Stimulated activated CD8-positive, alpha-beta memory T cell treated with anti-CD3 and anti-CD28 coated beads, Interleukin-15, amount 100 ng/mL, for 1 hour (primary cell): Measurements from ENCODE around the gene GOLT1B.
"Not testable (repeated sequence)": the region's sequence is repeated elsewhere in the genome, so short reads cannot be mapped to it uniquely, and the experiment has no call there.

Experiments
- DNase-seq: peaks from one replicate; pipeline ENCODE4 v3.0.0-alpha.2; 2020; ENCODE audit warnings: low read depth

GOLT1B gene, protein sequence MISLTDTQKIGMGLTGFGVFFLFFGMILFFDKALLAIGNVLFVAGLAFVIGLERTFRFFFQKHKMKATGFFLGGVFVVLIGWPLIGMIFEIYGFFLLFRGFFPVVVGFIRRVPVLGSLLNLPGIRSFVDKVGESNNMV

DNA sequence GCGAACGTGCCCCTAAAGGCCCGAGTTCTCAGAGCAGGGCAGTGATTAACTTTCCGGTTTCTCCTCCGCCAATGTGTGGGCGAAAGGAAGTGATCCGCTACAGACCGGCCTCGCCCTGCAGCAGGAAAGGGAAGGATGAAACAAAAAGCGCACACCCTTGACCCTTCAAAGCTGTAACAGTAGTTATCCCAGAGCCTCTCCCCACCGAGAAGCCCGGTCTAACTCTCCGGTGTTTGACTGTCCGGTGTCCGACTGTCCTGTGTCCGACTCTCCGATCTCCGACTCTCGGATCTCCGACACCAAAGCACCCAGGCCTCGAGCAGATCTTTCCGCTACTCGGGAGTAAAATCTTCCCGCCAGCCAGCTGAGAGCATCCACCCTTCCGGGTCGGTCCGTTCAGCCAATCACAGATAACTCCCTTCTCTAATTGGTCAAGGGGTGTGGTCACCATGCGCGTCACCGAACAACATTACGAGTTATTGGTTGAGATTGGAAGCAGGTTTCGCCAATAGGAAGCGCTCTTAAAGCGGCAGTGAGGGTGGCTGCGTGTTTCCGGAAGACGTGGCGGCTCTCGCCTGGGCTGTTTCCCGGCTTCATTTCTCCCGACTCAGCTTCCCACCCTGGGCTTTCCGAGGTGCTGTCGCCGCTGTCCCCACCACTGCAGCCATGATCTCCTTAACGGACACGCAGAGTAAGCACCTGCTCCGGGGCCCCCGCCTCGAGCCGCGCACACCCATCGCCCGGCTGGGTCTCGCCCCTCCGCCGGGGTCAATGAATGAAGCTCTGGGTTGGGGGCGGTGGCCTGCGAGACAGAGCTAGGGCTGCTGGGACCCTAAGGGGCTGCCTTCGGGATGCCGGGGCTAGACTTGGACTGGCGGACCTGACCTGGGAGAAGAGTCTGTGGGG lies at the start of gene GOLT1B, which contains the start of gene RECQL:
GOLT1B (plus strand) TSS at position 532 of the 906 bp plus-strand sequence; CDS start at position 667, 135 bp downstream.
RECQL (minus strand) TSS at position 378 of the 906 bp plus-strand sequence. CDS start 2,065 bp downstream, outside the sequence.
- peak; percentile 79 for DNase-seq

DNA sequence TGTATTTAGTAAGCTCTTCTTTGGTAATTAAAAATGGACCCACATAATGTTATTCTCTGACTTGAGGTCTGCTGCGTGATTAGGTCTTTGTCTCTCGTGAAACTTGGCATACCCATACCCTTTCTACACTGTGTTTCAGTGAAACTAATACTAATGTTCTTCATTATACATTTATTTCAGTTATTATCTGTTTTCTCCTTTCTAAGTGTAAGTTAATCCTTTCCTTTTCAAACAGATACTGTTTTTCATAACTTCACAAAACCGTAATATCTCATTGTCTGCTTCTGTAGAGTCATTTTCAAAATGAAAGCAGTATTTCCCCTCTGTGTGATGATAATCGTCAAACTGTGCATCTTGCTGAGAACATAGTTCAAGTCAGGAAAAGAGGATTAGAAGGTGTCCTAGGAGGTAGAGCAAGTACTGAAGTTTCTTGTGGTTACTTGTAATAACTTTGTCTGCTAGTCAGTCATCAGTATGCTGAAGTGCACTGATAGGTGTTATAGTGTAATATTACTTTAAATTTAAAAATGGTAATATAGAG lies 48.2 kb upstream of the GOLT1B start:
- no peak for DNase-seq

DNA sequence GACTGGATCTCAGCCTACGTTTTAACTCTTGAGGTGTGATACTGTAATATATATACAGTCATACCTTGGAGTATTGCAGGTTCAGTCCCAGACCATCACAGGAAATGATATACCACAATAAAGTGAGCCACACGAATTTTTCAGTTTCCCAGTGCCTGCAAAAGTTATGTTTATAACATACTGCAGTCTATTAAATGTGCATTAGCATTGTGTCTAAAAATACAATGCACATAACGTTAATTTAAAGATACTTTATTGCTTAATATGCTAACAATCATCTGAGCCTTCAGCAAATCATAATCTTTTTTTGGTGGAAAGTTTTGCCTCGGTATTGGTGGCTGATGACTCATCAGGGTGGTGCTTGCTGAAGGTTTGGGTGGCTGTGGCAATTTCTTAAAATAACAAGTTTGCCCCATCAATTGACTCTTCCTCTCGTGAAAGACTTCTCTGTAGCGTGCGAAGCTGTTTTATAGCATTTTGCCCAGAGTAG lies 45.3 kb upstream of the GOLT1B start:
- no peak for DNase-seq

DNA sequence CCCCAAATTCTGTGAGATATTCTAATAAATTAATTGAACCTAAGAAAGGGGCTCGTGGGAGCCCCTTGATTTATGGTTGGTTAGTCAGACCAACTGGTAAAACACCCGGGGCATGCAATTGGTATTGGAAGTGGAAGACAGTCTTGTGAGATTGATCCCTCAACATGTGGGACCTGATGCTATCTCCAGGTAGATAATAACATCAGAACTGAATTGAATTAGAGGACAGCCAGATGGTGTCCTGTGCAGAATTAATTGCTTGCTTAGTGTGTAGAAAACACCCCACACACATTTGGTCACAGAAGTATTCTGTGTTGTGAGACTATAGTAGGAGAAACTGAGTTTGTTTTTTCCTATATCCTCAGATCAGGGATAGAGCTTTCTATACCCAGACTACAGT lies 42.1 kb upstream of the GOLT1B start:
- no peak for DNase-seq

DNA sequence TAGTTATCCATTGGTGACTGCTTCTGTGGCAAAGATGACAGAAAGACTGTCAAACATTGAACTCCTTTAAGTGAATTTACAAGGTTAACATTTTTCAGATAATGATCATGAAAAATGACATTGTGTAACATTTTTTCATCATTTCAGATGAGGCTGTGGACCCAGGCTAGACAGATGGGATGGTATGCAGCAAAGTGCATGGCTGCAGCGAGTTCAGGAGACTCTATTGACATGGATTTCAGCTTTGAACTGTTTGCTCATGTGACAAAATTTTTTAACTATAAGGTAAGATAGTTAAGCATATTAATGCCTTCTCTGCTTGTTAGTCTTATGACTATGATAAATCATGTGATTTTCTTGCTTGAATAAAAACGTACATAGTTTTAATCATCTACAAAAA lies 34.3 kb upstream of the GOLT1B start:
- not testable (repeated sequence) for DNase-seq

DNA sequence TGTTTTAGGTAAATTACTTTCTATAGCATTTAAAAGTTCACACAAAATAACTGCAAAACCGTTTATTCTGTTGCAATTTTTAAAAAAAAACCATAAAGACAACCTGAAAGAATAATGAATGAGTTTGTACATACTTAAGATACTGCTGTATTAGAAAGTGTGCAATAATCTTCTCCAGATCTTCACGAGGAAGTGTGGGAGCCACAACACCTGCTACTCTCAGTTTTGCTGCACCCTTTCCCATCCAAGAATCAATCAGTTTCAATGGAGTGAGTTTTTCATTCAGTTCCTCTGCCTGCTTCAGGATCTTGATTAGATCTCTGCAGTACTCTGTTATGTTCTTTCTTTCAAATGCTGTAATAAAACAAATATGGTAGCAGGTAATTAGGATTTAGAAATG lies 30.3 kb upstream of the GOLT1B start:
- no peak for DNase-seq

DNA sequence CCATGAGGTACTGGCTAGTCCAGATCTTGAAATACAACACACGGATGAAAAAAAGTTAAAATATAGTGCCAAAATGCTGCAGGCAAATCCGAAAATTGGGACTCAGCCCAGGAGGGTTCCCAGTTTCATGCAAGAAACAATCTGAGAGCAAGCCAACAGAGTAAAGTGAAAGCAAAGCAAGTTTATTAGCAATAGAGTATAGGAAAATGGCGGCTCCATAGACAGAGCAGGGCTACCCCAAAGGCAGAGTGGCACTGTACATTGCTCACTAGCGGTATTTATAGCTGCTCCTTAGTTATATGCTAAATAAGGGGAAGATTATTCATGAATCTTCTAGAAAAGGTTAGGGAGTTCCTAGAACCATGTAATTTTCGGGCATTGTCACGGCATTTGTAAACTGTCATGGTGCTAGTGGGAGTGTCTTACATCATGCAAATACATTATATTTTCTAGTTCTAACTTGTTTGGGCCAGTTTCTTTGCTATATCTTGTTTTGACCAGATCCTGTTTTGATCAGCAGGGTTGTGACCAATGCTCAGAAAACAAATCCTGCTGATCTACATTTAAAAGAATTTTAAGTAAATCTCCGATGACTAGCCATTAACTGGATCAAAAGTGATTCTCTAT lies 29.3 kb upstream of the GOLT1B start:
- no peak for DNase-seq

DNA sequence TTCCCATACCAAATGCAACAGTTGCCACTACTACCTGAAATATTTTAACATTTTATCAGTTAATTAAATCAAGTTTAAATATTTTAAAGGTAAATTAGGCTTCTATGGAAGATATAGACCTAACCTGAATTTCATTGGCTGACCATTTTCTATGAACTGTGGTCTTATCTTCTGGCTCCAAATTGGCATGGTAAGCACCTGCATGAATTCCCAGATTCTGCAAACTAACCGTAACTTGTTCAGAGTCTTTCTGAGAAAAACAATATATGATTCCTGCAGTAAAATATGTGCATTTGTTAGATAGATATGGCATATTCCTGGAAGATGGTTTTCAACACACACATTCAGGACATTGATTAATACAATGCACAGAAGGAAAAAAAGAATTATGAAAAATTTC lies 26.0 kb upstream of the GOLT1B start:
- DNase-seq = no peak

DNA sequence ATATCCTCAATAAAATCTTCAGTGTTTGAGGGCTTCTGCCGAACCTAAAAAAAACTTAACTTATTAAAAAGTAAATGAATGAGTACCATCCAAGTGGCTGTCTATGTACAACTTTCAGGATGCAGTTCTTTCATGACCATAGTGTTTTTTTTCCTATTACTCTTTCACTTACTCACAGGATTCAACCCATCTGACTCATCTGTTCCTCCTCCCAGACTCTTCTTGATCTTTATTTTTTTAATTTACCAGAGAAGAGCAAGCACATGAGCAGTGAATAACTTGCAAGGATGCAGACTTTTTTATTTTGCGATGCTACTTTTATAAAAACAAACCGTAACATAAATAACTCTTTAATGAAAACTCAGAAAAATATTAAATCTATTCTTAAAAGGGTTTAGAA lies 24.6 kb upstream of the GOLT1B start:
- no peak for DNase-seq

DNA sequence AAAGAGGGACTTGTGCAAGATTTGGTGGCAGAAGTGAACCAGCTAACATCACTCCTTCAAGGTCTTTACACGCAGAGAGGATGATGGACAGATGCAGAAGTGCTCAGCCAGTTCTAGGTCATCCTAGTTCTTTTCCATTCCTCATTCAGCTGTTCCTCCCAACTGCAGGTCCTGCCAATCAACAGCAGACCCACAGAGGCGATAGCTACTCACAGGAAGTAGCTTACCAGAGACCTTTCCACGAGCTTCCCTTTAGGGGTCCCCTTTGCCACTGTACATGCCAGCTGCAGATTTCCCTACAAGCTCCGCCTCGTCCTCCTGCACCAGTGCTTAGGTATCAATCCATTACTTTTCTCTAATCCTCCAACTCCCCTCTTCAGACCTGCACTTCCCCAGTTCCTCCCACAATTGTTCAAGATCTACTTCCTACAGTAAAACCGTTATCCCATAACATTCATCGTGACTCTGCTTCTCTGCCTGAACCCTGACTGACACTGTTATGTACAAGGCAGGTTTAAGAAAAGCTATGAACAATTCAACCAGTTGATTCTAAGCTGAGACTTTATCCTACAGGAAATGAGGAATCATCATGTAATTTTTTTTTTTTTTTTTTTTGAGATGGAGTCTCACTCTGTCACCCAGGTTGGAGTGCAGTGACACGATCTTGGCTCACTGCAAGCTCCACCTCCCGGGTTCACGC lies 22.7 kb upstream of the GOLT1B start:
- no peak for DNase-seq

DNA sequence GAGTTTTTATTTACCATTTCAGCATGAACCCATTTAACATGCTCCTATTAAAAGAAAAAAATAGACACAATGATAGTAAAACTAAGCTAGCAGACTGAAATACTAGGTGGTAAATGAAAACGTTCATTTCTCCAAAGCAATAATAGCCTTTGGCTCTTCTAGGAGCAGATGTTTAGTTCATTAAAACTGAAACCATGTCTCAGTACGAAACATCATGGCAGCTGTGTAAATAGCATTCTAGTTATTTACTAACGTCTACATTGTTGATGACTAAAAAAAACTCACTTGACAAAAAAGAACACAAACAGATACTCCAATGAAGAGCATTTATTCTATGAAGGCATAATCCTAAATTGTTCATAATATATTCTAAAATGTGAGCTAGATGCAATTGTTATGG lies 18.1 kb upstream of the GOLT1B start:
- DNase-seq = no peak

DNA sequence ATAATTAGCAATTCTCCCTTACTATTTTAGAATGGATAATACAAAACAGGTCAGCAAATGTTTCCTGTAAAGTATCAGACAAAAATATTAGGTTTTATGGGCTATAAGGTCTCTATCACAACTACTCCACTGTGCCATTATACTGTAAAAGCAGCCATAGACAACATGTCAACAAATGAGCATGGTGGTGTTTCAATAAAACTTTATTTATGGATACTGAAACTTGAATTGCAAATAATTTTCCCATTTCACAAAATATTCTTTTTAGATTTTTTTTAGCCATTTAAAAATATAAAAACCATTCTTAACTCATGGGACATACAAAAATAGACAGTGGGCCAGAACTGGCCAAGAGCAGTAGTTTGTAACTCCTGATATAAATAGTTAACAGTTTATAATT lies 15.6 kb upstream of the GOLT1B start:
- no peak for DNase-seq

DNA sequence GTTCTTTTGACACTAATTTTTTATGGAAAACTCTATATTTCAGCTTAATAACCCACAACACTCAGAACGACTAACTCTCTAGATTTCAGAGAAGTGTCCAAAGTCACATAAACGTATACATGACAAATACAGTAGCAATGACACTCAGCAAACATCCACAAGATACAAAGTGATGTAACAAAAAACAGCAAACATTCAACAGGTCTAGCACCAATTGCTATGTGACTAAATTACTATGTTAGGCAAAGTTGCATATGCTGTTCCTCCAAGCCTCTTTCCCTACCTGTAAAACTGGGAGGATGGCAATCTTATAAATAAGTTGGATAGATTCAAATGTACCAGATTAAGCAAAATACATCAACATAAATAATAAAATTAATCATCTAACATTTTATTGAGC lies 1.8 kb upstream of the GOLT1B start:
- no peak for DNase-seq

DNA sequence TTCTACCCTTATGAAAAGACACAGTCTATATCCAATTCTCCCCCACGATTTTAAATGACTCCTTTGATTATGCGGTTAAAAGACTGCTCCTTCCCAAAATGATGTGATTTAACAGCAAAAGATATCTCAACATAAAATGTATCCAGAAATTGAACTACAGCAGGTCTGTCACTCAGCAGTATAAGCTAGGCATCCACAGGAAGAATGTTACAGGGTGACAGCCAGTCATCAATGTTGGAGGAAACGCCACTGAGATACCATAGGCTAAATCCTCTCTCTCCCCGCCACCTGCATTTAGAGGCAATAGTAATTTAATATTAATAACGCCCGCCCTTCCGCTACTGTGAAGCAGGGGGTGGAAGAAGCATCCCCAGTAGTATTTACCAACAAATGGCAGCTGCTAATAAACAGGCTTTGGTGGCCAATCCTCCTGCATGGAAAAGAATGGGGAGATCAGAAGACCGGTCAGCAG lies 767 bp upstream of the GOLT1B start:
- no peak for DNase-seq

DNA sequence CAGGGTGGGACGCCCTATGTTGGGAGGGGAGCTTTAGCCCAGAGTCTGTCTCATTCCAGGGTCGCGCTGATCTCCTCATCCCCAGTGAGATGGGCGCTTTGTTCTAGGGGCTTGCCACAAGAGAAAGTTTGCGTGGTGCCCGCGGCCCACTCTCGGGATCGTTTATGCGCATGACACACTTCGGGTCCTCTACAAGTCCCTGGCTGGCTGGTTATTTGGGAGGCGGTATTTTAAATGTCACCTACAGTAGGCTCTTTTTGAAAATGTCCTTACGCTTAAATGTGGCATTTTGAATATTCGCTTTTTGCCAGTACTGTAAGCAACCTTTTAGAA lies 541 bp downstream of the GOLT1B start:
- no peak for DNase-seq

DNA sequence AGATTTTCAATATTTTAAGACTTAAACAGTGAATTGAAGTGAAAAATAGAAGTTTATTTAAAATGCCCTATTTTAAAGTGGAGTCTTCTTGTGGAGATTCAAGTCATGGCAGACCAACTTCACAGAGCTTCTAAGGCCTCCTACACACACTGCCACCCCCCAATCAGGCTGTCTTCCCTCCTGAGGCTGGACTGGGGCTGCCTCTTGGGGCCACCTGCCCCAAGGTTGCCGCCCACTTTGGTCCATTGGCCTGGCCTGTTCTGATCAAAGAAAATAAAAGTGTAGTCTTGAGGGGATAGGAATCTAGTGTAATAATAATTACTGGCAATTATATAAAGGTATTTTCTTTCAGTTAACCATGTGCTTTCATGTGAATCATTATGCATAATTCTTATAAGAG lies 1.3 kb downstream of the GOLT1B start:
- no peak for DNase-seq

DNA sequence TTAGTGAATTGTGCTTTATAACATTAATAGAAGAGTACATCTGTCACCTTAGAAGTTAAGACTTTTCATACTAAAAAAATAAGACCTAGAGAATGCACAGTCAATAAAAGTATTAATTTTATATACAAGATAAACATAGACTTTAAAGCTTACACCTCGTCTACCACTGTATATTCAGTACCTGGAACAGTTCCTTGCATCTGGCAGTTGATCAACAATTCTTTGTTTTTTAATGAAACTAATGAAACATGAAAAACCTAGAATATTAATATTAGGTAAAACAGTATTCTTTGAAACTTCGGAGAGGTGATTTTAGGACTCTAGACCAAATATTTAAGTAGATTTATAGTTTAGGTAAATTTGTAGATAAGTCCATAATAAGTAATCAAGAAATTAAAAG lies 4.3 kb downstream of the GOLT1B start:
- no peak for DNase-seq

DNA sequence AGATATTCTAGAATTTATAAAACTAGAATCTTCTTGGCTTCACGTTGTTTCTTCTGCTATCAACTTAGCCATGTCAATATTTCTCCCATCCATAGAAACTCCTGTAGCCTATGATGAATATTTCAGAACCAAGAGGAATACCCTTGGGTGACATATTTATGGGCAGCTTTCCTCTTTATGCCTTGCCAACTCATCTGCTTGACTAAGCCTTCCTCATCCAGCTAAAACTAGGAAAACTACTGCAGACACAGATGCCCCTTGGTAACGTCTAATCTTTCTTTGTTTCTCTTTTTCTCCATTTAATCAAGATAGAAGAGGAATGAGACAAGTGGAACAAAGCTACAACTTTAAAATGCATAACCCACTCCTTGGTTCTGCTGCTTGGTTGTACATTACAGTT lies 6.3 kb downstream of the GOLT1B start:
- no peak for DNase-seq

DNA sequence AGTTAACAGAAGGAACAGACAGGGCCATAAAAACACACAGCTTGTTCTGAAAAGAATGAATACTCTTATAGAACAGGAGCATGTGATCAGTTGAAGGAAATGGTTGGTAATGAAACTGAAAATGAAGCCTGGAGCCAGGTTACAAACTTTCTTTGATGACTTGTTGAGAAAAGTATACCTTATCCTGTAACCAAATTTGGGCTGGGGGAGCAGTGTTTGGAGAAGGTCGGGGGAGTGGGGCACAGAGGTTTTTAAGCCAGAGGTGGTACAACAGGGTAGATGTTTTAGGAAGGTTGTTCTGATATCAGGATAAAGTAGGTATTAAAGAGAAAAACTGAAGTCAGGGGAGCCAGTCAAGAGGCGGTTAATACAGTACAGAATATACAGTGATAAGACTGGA lies 8.2 kb downstream of the GOLT1B start:
- no peak for DNase-seq

DNA sequence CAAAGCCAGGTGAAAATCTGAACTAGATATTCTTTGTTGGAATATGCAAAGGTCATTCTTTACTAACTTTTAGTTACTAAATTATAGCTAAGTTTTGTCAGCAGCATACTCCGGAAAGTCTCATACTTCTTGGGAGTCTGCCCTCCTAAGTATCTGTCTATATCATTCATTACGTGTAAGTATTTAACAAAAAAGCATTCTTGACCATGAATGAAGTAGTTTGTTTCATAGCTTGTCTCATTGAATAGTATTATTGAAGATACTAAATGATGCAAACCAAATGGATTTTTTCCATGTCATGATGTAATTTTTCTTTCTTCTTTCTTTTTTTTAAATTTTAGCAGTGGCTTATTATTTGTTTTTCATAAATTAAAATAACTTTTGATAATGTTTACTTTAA lies 14.7 kb downstream of the GOLT1B start:
- no peak for DNase-seq

DNA sequence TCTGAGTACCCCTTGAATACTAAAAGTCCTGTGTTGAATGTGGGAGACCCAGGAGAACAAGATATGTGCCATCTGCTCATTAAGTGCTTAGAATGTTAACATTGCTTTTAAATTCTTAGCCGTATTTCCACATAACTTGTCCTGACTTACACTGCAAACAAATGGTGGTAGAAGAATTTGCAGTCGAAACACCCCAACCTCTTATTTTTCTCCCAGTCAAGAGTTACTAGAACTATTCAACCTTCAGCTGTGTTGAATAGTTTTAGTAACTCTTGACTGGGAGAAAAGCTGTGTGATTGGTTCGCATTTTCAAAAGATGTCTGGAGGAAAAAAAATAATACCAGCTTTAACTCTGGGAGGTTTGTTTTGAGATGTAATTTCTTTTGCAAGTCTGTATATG lies 16.9 kb downstream of the GOLT1B start:
- no peak for DNase-seq

DNA sequence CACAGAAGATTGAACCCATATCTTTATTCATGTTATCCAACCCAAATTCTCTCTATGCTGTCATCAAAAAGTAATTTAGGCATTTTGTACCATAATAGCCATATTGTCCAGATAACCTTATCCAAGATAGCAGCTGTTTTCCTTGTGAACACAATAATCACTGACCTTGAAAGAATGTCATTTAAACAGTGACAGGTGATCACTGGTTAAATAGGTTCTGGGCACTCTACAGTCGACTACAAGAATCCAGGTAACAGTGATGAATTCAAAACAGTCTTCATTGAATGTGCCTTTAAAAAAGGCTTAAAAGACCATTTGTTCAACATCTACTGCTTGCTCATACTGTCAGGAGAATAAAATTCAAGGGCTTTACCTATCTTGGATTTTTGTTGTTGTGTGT lies 20.0 kb downstream of the GOLT1B start:
- no peak for DNase-seq
